ENCODE data around the gene TTC34. TPM values are rescaled to one million over a fixed set of nuclear protein-coding genes. Genes with fewer than 3 reads are reported as not detected.

The TTC34 gene
- total RNA-seq, 1 experiment from 2014 or later = 0.11 TPM

DNA sequence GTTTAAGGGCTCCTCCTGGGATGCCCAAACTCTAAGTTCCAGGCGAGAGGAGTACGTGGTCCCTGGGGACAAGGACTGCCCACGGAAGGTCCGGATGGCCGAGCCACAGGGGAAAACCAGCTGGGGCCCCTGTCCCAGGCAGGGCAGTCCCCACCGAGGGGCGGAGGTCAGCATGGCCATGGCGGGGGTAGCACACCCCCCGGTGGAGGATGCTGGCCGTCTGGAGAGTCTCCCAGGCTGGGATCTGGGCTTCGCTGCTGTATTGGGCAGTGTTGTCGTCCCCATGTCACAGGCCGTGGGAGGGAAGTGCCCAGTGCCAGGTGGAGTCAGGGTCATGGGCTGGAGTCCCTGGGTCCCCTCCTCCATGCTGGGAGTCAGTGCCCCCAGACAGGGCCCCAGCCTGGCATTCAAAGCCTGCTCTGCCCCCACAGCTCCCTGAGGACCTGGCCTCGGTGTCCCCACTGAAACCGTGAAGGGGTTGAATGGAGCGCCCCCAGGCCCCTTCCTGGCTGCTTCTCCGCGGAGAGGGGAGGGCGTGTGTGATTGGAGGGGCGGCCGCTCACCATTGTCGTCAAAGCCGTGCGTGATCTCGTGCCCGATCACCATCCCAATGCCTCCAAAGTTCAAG is 208.1 kb downstream of the TTC34 start:
- DNase-seq (ENCODE audit: low read depth) = no peak

GRCh38 chr1:2592672-2593071 is 208.8 kb downstream of the TTC34 start:
- no peak for DNase-seq (ENCODE audit: low read depth)

GRCh38 chr1:2591581-2592261 is 209.8 kb downstream of the TTC34 start:
- no peak for DNase-seq (ENCODE audit: low read depth)

GRCh38 chr1:2591233-2591580 is 210.3 kb downstream of the TTC34 start:
- no peak for DNase-seq (ENCODE audit: low read depth)

- no peak for DNase-seq (ENCODE audit: low read depth)
These were observed 211.0 kb downstream of the TTC34 start for GRCh38 chr1:2590233-2591141.

DNA sequence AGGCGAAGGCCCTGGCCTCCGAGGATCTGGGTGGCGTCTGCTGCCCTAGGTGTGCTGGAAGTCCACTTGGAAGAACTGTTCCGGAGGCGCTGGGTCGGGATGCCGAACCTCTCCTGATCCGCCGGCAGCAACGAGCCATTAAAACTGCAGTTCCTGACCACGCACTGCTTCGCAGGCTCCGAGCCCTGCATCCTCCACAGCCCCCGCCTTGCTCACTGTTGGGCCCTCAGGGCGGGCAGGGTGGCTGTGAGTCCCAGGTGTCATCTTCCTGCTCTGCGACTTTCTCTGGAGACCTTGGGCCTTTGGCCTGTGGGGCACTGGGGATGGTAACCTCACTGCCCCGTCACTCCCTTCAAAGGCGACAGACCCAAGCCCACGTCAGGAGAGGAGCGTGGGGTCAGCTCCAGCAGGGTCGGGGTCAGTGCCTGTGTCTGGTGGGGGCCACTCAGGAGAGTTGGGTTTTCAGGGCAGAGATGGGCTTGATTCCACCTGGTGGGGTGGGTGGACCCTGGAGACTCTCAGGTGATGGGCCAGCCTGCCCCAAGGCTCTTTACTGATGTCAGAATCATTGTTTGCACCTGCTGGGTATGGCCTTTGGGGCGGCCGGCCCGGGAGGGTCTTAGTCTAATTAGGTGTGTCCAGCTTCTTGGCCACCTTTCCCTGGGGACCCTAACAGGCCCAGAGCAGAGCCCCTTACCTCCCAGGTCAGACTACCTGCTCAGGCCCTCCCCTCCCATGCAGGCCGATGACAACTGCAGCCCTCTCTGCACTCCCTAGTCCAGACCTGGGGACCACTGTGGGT is 211.9 kb downstream of the TTC34 start:
- no peak for DNase-seq (ENCODE audit: low read depth)

GRCh38 chr1:2588661-2589430 is 212.6 kb downstream of the TTC34 start:
- no peak for DNase-seq (ENCODE audit: low read depth)

- no peak for DNase-seq (ENCODE audit: low read depth)
These were observed 213.5 kb downstream of the TTC34 start for GRCh38 chr1:2587860-2588571.

DNA sequence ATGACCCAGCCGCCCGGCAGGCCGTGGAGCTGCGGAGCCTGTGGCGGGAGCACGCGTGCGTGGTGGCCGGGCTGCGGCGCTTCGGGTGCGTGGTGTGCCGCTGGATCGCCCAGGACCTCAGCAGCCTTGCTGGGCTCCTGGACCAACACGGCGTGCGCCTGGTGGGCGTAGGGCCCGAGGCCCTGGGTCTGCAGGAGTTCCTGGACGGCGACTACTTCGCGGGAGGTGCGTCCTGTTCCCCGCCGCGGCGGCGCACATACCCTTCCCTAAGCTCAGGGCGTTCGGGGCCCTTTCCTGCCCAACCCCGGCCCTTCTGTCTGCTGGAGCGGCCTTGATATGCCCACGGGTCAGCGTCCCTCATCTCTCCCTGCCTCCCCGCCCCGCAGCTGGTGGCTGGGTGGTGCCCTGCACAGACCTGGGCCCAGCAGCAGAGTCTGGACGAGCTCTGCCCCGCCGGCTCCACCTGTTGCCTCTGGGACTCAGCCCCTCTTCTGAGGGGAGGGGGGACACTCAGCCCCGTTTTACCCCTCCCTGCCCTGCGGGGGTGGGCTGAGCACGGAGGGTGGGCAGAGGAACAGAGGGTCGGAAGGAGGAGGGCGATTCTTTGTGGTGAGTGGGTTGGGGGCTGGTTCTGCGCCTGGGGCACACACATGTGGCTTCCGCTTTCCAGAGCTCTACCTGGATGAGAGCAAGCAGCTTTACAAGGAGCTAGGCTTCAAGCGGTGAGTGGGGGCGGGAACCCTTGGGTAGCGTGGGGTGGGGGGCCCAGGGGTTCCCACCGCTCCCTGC is 214.2 kb downstream of the TTC34 start:
- peak; percentile 16 for DNase-seq (ENCODE audit: low read depth)

DNA sequence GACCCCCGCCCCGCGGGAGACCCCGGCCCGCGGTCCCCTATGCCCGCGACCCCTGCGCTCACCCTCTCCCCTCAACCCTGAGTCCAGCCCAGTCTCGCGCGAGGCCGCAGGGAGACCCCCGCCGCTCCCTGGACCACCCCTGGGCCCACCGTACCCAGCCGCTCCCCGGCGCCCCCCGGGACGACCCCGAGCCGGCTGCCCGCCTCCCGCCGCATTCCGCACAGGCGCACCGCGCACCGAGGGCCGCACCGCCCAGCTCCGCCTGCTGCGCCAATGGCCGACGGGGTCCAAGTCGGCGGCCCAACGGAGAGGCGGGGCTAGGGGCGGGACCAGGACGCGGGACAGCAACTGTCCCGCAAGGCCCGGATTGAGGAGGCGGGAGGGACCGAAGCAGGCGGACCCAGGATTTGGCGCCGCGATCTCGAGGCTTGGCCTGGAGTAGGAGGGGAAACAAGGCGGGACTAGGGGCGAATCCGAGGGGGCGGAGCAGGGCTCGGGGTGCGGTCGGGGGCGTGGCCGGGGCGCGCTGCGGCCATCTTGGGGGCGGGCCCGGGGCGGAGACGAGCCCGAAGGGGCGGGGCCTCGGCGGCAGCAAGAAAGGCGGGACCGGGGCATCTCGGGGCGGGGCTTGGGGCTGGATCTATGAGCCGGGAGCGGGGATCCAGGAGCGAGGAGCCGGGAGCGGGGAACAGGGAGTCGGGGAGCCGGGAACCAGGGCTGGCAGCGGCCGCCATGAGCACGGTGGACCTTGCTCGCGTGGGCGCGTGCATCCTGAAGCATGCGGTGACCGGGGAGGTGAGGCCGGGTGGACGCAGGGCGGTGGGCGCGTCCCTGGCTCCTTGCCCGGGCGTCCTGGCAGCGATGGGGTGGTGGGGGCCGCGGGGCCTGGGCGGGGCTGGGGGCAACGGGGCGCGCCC is 215.1 kb downstream of the TTC34 start, which contains the start of gene PRXL2B:
PRXL2B (plus strand) TSS at position 624 of the 917 bp plus-strand sequence; CDS start at position 733, 109 bp downstream.
- DNase-seq (ENCODE audit: low read depth) = peak; percentile 98

Other genes starting within 250 kb of the TTC34 start
- gene TNFRSF14, start 245.3 kb downstream of the TTC34 start, total RNA-seq (2014; rRNA removed) = 13.1 TPM in 2 replicates
- gene PRXL2B, start 214.9 kb downstream of the TTC34 start, total RNA-seq (2014; rRNA removed) = 39.6 and 40.7 TPM in 2 replicates
- not detected in 2 replicates for gene MMEL1, start 168.7 kb downstream of the TTC34 start, total RNA-seq (2014; rRNA removed)
- not detected in 2 replicates for gene ACTRT2, start 219.8 kb upstream of the TTC34 start, total RNA-seq (2014; rRNA removed)

Data from LHCN-M2 (cell line).